ENCODE results near the gene TBC1D24.
A peak's percentile ranks its signal among the peaks of the same experiment; 100 is the strongest.
"Not testable (repeated sequence)": the region's sequence is repeated elsewhere in the genome, so short reads cannot be mapped to it uniquely, and the experiment has no call there.

Gene TBC1D24

GRCh38 chr16:2474877-2475412 lies at the start of gene TBC1D24:
TBC1D24 (plus strand) TSS chr16:2475127; CDS start chr16:2496149, 21,022 bp downstream.
- DNase-seq: peak; percentile 81

GRCh38 chr16:2425825-2426430 lies 49.0 kb upstream of the TBC1D24 start:
- no peak for DNase-seq

- DNase-seq: peak; percentile 32
These were observed 48.0 kb upstream of the TBC1D24 start for GRCh38 chr16:2426941-2427361.

- no peak for DNase-seq
These were observed 47.4 kb upstream of the TBC1D24 start for GRCh38 chr16:2427526-2427925.

GRCh38 chr16:2428051-2428783 lies 46.7 kb upstream of the TBC1D24 start:
- DNase-seq: peak; percentile 46

DNA sequence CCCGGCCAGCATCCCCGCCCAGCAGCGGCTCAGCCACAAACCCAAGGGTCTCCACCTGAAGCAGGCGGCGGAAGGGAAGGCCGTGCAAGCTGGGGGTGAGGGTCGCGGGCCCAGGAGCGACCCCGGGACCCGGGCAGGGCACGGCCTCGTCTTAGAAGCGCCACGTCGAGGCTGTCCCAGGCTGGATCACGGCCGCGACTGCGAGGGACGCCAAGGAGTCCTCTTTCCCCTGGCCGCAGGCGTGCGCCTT lies 46.2 kb upstream of the TBC1D24 start:
- DNase-seq: no peak

- DNase-seq: peak; percentile 95
These were observed 45.7 kb upstream of the TBC1D24 start, which contains the start of gene CCNF for GRCh38 chr16:2429034-2429770. CCNF (plus strand) TSS chr16:2429447; CDS start chr16:2429482, 35 bp downstream.

- DNase-seq: peak; percentile 34
These were observed 44.9 kb upstream of the TBC1D24 start for GRCh38 chr16:2429771-2430663.

GRCh38 chr16:2432286-2432685 lies 42.6 kb upstream of the TBC1D24 start:
- no peak for DNase-seq

DNA sequence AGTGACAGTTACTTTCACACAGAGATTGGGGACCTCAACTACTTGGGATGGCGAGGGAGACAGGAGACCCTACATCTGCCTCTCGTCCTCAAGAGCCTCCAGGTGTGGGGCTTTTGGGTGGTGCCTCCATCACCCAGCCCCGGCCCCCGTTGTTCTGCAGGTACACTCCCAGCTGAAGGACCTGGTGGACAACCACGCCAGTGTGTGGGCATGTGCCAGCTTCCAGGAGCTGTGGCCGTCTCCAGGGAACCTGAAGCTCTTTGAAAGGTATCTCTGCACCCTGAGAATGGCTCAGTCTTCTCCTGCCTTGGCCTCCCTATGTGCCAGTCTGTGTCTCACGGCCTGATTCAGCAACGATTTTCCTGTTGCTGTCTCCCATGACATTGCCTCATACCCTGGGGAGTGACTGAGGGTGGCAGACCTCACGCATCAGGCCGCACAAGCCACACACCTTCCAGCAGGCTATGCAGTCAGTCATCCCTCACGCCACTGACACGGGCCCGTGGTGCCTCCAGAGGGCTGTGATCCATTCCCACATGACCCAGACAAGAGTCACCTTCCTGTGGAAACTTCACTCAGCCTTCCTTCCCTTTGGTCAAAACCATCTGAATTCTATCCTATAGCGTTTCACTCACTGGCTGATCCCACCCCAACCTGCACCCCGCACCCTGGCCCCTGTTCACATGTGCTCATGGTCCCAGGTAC lies 42.0 kb upstream of the TBC1D24 start:
- no peak for DNase-seq

DNA sequence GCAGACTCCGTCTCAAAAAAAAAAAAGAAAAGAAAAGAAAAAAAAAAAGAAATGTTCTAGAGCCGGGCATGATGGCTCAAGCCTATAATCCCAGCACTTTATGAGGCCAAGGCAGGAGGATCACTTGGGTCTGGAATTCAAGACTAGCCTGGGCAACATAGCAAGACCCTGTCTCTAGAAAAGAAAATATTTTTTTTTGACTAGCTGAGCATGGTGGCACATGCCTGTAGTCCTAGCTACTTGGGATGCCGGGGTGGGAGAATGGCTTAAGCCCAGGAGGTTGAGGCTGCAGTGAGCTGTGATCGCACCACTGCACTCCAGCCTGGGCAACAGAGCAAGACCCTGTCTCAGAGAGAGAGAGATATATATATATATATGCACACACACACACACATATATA lies 39.7 kb upstream of the TBC1D24 start:
- not testable (repeated sequence) for DNase-seq

- DNase-seq: no peak
These were observed 38.8 kb upstream of the TBC1D24 start for GRCh38 chr16:2436110-2436509.

GRCh38 chr16:2437032-2437790 lies 37.7 kb upstream of the TBC1D24 start:
- no peak for DNase-seq

GRCh38 chr16:2438121-2438520 lies 36.8 kb upstream of the TBC1D24 start:
- DNase-seq: no peak

DNA sequence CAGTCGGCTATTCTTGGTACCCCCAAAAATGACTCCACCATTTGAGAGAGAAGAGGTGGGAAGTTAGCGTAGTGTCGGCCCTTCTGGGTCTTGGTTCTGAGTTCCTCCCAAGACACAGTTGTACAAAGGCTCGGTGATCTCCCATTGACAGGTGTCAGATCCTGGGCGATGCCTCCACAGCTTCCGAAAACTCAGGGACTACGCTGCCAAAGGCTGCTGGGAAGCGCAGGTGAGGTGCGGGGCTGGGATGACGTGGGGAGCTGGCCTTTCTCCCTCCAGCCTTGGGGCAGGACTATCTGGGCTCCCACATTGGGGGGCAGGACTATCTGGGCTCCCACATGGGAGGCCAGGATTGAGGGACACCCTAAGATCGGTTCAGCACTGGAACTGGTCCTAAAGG lies 35.3 kb upstream of the TBC1D24 start:
- DNase-seq: no peak

DNA sequence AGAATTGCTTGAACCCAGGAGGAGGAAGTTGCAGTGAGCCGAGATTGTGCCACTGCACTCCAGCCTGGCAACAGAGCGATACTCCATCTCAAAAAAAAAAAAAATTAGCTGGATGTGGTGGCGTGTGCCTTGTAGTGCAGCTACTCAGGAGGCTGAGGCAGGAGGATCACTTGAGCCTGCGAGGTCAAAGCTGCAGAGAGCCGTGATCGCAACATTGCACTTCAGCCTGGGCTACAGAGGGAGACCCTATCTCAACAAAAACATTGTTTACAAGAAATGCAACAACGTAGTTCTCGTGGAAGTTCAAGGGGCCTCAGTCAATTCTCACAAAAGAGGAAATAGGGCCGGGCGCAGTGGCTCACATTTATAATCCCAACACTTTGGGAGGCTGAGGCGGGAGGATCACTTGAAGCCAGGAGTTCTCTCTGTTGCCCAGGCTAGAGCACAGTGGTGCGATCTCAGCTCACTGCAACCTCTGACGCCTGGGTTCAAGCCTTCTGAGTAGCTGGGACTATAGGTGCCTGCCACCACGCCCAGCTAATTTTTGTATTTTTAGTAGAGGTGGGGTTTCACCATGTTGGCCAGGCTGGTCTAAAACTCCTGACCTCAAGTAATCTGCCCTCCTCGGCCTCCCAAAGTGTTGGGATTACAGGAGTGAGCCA lies 33.7 kb upstream of the TBC1D24 start:
- not testable (repeated sequence) for DNase-seq

- DNase-seq: no peak
These were observed 31.4 kb upstream of the TBC1D24 start for GRCh38 chr16:2443555-2443954.

GRCh38 chr16:2447920-2448583 lies 26.9 kb upstream of the TBC1D24 start:
- peak; percentile 53 for DNase-seq

GRCh38 chr16:2449118-2449517 lies 25.8 kb upstream of the TBC1D24 start:
- DNase-seq: no peak

- no peak for DNase-seq
These were observed 24.4 kb upstream of the TBC1D24 start for GRCh38 chr16:2450535-2450934.
